Activated CD4-positive, alpha-beta T cell treated with anti-CD3 and anti-CD28 coated beads, Interleukin-2, amount 50 U/mL, for 4 hours (primary cell): ENCODE measurements around the gene S100A12.

Source experiments
- DNase-seq, 2 experiments: peaks; one replicate each; pipeline ENCODE4 v3.0.0-alpha.2; 2020

Gene S100A12

DNA sequence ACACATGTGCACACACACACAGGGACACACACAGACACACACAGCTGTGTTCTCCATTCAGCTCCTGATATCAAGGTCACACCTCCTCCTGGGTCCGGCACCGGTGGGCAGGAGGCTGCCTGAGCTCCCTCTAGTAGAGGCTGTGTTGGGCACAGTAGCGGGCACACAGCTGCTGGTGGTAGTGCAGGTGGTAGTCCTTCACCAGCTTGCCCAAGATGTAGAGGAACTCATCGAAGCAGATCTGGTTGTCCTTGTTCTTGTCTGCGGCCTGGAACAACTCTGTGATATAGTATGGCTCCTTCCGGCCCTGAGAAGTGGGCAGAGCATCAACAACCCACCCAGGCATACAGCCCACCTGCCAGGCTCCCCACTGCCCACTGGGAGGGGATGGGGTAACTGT, 21.0 kb upstream of the S100A12 start:
- DNase-seq = no peak

DNA sequence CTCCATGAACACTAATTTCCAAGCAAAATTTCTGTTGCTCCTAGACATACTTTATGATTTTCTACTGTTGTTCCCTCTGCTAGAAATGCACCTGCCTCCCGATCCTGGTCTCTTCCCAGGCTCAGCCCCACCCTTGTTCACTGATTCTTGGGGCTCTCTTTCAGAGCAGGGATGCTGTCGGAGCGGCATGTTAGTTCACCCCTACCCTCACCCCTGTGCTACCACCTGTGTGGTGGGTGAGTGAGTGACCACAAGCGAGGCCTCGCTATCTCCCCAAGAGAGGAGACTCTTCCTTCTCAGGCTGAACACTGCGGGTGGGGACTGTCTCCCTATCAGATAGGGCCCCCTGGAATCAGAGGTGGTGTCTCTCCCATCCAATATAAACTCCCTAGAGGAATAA, 20.4 kb upstream of the S100A12 start:
- no peak for DNase-seq

DNA sequence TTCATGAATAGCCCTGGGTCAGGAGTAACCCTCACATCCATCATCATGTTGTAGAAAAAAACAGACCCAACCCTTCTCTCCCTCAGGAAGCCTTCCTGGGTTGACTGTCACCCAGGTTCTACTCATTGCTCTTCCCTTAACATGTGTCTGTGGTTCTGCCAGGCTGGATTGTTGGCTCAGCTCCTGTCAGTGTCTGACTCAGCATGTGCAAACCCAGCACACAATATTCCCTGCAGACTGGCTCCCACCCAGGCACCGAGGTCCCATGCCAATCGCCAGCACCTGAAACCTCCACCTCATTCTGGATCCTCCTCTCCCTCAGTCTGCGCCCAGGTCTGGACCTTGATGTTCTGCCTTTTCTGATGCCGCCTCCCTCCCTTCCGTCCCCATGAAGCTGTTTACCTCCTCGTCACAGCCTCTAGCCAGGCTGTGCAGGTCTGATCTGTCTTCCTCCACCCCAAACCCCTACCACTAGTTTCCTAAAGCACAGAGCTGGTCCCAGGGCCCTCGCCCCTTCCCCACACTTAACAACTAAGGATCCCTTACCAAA, 19.8 kb upstream of the S100A12 start:
- DNase-seq = no peak

DNA sequence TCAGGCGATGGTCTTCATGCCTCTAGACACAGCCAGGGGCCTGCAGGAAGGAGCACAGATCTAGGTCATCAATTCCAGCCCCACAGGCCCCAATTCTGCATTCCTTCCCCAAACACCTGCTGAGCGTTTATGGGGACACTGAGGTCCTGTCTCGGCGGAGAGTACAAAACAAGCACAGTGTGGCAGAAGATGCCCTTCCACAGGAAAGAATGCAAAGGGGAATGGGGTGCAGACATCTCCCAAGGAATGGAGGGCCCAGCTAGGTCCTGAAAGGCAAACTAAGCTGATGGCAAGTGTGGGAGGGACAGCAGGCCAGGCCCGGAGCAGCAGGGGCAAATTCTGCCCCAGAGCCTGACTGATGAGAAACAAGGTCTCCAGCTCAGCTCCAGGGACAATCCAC, 19.0 kb upstream of the S100A12 start:
- no peak for DNase-seq

DNA sequence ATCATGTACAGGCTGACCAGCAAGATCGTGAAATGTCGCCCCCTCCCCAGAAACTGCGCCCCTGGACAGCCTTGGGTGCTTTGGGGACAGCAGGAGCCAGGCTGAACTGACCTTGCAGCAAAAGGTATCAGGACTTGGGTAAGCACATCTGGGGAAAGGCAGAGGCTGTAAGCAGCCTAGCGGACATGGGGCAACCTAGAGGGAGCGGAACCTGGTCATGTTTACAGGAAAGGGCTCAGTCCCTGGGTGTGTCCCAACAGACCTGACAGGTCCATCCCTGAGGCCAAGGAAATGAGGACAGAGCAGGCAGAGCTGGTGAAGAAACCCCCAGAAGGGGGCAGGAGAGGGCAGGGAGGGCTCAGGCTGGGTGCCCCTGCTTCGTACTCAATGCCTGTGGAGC, 18.5 kb upstream of the S100A12 start:
- no peak for DNase-seq

DNA sequence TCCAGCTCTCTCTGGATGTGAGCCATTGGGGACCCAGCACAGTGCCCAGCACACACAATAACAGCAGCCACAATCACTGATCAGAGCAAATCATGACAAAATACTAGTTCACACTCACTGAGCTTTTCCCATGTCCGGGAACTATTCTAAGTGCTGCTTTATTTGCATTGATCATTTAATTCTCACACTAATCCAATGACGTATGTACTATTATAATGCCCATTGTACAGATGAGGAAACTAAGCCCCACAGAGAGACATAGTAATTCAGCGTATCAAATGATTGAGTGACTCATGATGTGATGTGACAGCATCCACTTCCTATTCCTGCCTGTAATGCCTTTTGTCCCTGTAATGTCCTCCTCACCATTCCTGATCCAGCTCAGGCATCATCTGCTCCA, 17.4 kb upstream of the S100A12 start:
- no peak for DNase-seq

DNA sequence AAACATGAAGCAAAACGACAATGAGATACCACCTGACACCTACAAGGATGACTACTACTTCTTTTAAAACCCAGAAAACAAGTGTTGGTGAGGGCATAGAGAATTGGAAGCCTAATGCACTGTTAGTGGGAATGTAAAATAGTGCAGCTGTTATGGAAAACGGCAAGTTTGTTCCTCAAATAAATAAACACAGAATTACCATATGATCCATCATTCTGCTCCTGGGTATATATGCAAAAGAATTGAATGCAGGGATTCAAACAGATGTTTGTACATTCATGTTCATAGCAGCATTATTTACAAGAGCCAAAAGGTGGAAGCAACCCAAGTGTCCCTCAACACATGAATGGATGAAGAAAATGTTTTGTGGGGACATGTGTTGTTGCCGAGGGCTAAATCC, 16.8 kb upstream of the S100A12 start:
- DNase-seq = no peak

DNA sequence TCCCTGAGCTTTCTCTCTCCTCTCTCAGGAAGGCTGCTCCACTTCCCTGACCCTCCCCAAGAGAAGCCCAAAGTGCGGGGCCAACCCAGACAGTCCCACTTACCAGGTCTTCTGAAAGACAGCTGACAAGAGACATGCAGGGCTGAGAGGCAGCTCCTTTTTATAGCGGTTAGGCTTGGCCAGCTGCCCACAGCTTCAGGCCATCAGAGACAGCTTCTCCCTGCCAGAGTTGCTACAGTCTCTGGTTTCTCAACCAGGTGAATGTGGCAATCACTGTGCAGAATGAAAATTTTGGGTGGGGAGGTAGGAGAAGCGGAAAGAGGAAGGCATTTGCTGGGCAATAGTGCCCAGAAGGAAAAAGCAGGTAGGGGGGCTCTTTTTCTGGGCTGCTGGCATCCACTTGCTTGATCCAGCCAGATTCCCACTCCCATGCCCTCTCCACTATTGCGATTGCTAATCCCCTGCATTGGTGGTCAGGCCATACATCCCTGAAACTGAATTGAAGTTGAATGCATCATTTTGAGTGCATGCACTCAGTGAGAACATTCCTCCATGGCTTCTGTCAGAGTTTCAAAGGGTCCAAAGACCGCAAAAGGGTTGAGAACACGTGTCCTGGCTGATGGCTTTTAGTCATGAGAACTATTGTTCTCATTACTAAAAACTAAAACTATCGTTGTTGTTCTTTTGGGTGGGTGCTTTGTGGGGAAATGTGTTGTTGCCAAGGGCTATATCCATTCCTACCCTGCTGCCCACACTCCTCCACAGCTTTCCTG, 15.7 kb upstream of the S100A12 start, which contains the start of gene S100A8:
S100A8 (minus strand) TSS at position 136 of the 773 bp plus-strand sequence. CDS start 538 bp downstream, outside the sequence.
- no peak for DNase-seq

DNA sequence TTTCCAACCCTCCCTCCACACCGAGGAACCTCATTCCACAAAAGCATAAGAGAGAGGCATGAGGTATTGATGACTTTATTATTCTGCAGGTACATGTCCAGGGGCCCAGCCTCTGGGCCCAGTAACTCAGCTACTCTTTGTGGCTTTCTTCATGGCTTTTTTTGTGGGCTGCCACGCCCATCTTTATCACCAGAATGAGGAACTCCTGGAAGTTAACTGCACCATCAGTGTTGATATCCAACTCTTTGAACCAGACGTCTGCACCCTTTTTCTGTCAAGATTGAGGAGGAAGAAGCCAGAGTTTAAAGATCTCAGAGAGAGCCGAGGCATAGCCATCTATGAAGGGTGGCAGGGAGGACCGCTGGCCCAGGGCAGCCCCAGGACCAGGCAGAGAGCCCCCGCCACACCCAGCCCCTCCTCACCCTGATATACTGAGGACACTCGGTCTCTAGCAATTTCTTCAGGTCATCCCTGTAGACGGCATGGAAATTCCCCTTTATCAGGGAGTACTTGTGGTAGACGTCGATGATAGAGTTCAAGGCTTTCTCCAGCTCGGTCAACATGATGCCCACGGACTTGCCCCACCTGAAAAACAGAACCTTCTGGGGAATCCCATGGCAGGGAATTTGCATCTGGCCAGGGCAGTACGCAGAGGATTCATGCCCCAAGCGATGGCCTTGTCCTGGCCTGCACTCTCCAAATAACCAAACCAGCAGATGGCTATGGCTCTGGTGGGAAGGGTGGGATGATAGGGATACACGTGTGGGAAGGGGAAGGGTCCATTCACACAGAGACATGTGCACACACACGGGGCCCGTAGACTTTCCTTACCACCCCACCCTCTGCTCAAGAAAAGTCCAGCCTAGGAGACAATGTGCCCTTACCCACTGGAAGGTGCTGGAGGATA, 14.8 kb upstream of the S100A12 start:
- no peak for DNase-seq

DNA sequence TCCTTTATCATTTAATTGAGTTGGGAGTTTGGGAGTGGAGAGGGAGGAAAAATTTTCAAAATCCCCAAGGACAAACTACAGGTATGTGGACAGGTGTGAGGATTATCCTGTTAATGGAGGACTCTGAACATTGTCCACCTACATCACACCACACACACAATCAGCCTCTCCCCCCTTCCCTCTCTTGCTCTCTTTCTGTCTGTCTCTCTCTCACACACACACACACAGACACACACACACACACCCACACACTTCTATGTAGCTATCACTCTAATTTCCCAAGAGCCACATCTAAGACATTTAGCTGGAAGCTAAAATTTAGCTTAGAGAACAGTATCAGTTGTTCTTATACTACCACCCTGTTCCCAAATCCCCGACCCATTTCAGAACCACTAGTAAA, 14.0 kb upstream of the S100A12 start:
- DNase-seq = no peak

DNA sequence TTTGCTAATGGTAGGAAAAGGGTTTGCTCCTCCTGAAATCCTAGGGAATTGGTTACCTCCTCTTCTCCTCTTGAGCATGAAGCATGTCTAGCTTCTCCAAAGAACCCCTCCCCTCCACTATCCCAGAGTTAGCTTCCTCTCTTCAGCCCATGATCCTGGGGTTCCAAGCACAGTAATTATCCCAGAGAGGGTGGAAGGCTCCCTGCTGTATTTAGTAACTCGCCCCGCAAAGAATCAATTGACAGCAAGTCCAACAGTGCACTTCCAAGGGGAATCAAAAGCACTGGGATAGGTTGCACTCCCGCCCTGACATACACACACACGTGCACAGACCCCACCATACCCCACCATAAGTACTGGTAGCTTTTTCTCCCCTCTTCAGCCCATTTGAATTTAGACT, 12.4 kb upstream of the S100A12 start:
- DNase-seq = no peak

DNA sequence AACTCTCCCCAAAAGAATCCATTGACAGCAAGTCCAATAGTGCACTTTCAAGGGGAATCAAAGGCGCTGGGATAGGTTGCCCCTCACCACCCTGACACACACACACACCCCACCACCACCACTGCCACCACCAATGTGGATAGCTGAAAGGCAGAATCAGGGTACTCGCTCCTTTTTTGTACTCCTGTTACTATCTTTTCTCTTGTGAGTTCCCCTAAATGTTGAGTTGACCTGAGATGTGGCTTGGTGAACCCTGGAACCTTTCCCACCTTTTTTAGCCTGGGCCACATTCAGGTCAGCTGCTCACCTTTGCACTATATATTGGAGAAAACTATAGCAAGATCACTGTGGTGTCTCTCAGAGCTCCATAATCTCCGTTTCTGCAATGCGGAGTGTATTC, 11.6 kb upstream of the S100A12 start:
- DNase-seq = no peak

DNA sequence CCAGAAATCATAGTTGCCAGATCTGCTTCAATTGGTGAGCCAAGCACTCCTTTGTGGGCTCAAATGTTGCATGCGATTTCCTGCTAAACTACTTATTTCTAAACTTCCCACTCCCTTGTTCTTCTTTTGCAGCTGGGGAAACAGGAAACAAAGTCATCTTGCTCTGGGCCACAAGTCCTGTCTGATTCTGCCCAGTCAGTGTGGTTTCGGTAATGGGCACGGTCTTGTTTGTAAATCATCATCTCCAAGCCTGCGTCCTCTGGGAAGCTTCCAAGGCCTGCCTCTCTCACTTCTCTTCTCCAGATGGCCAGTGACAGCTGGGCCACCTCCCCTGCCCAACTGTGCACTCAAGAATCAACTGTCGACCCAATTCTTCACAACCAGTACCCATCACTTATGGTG, 11.1 kb upstream of the S100A12 start:
- no peak for DNase-seq

DNA sequence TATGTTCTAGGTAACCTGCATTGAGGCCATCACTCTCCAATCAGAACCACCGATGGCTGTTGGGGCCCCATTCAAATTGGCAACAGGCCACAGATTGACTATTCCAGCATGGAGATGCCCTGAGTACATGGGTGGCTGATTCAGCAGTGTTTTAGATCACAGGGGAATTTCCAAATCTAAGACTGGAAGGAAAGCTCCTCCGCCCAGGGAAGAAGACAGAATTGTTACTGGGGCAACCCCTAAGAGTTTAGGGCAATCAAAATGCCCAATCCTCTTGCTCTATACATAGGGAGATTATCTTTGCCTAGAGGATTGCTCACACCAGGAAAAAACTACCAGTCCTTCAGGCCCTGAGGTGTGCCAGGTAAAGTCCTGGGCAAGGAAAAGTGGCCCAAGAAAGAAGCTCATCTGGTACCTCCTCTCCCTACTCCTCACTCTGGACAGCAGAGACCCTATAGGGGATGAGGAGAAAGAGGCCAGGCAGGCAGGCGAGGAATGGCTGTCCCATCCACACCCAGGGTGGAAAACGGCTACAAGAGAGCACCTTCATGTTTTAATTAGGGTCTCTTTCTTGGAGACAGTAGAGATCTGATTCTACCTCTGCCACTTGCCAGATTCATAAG, 9.6 kb upstream of the S100A12 start:
- no peak for DNase-seq

DNA sequence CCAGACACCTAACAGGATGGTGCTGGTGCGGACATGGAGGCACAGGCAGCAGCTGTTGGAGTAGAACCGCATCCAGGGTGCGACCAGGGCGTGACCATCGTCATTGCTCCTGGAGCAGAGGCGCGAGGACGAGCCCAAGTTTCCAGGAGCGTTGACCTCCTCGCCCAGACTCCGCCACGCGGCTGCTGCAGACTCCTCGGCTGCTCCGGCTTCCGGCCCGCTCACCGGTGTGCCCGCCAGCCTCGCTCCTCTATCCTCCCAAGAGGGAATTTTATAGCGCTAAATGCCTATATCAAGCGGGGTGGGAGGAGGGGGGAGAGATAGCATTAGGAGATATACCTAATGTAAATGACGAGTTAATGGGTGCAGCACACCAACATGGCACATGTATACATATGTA, 5.3 kb upstream of the S100A12 start:
- DNase-seq = no peak

DNA sequence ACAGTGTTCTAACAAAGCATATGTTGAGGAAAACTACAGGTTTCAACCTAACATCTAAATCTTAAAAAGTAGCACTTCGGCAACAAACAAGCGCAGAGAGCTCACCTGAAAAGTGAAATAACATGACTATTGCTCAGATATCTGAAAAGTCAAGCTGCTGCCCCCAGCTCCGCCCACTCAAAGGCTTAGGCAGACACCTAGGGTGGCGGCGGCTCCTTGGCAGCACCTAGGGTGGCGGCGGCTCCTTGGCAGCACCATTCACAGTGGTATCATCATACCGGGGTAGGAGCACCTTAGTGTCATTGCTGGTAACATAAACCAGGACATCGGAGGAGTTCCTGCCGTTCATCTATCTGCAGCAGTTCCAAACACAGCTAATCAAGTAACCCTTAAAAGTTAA, 4.2 kb upstream of the S100A12 start:
- DNase-seq = no peak

DNA sequence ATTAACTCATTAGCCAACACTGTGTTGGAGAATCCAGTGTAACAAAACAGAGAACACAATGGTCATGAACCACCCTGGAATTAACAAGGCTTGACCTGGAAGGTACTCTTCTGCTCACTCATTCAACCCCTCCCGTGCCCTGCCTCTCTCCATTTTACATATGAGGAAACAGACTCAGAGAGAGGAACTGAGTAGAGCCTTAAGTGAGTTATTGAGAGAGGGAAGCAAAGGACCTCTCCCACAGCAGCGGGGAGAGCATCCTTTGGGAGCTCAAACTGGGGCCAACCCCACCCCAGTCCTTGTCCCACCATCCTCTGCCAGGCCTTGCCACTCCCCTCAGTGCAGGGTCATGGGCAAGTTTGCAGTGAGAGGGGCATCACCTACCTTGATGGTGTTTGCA, 1.4 kb downstream of the S100A12 start:
- DNase-seq = no peak

DNA sequence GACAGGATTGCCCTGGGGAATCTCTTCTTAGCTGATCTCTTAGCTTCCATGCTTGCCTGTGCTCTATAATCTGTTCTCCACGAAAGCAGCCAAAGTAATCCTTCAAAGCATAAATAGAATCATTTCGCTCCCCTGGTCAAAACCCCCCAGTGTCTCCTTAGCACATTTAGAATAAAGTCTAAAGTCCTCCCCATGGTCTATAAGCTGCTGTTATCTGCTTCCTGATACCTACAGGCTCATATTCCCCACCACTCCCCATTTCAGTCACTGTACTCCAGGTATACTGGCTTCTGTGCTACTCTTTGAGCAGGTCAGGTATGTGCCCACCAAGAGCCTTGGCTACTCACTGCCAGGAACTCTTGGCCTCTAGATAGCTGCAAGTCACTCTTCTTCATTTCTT, 2.9 kb downstream of the S100A12 start:
- no peak for DNase-seq

DNA sequence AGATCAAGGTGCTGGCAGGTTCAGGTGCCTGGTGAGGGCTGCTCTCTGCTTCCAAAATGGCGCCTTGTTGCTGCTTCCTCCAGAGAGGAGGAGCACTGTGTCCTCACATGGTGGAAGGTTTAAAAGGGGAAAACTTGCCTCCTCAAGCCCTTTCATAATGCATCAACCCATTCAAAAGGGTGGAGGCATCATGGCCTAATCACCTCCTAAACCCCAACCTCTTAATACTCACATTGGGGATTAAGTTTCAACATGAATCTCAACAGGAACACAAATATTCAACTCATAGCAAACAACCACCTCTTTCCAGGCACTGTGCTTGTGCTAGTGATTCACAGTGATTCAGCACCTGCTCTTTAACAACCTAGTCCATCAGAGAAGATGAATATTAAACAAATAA, 4.2 kb downstream of the S100A12 start:
- DNase-seq = no peak

DNA sequence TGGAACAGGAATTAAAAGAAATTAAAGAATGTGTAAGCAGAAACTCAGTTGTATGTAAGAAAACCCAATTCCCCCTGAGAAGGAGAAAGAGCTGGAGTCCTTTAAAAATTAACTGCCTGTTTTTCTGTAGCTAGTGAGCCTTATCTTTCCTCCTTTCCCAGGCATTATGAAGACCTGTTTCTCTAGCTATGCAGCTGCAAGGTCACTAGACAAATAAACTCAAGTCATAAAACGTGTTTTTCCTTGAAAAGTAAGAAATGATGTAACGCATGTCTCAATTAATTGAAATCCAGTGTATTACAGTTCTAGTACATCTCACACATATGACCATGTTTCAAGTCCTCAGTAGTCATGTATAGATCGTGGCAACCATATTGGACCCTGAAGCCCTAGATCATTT, 5.3 kb downstream of the S100A12 start:
- no peak for DNase-seq

DNA sequence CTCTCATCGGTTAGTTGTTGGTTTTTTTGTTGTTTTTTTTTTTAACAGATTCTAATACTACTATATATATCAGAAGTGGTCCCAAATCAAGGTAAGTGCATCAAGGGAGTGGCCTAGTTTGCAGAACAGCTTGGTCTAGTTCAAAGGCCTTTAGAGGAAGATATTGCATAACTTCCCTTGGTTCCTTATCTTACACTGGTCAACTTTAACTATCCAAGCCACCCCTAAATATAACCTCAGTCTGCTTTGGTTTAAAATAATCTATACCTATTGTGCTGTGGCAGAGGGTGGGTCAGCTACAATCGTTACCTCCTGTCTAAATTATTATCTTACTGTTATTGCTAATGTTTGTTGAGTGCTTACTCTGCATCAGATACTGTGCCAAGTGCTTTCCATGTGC, 6.9 kb downstream of the S100A12 start:
- no peak for DNase-seq

DNA sequence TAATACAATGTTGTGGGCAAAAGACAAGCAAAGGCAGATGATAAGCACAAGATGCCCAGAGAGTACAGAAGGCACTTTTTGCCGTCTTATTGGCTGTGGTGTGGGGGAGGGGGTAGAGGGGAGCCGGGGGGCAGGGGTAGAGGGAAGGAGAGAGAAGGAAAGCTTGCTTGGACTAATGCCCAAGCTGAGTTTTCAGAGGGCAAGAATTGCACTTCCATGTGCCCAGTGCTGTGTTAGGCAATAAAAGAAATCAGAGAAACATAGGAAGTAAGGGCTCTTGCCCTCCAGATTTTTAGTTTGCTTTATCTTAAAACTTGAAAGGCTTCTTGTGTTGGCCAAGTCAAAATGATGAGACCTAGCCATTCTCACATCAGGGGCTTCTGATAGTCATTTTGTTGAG, 8.3 kb downstream of the S100A12 start:
- DNase-seq = no peak

DNA sequence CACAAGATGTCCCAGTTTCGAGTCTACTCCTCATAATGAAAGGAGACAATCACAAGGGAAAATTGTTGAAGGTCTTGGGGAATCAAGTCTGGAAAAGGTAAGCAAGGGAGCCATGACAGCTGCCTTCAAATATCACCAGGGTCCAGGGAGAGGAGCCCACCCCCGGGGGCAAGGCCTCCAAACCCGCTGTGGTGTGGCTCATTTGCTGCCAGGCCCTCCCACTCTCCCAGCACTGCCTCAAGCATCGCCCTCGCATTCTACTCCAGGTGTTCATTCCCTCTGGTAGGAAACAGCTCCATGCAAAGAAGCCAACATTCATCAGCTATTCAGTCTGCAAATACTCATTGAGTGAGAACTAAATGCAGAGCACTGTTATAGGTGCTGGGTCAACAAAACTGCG, 9.2 kb downstream of the S100A12 start:
- DNase-seq = no peak

DNA sequence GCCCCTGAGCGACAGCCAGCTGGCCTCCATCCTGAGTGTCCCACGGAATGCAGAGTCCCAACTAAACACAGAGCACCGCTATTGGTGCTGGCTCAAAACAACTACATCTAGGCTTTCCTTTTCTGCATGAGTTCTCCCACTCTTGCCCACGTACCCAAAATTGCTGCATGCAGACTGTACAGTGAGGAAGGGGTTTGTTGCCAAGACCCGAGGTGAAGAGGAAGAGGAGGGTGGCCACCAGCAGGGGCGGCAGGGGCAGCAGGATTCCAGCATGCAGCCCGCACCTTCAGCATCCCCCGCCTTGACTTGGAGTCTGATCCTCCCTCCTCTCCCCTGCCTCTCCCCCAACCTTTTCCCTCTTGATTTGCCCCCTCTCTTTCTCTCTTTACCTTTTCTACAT, 9.7 kb downstream of the S100A12 start:
- DNase-seq = no peak
